ENCODE data around the gene ANKRD65.
"Not testable (repeated sequence)": the region's sequence is repeated elsewhere in the genome, so short reads cannot be mapped to it uniquely, and the experiment has no call there.

The ANKRD65 gene

DNA sequence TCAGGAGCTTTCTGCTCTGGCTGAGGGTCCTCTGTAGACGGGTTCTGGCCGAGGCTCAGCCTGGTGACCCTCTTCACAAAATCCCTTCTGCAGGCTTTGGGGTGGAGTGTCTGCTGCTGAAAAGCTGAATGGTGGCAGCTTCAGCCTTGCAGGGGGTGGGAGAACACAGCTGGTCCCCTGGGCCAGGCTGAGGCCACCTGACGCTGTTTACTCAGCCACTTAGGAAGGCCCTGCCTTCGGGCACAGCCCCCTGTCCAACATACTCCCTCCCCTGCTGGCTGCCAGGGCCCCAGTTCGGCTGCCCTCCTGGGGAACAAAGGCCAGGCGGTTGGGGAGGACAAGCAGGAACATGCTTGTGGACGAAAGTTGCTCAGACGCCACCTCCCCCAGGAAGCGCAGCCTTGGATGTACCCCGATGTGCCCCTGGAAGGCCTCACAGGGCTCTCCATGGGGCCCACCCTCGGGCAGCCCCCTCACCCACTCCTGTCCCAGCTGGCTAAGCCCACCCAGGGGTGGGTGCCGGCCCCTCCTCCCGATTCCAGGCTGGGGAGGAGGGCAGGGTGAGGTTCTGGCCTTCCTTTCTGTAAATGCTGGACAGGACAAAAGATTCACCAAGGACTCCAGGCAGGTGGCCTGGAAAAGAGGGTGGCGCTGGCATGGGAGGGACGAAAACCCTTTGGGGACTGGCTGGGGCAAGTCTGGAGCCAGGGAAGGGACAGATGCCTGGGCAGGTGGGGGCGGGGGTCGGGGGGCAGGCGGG lies at the start of gene ANKRD65:
Gene ANKRD65, minus strand, starts transcription at position 130 of the 760 bp plus-strand sequence. CDS start 271 bp downstream, outside the sequence.
- no peak for DNase-seq

DNA sequence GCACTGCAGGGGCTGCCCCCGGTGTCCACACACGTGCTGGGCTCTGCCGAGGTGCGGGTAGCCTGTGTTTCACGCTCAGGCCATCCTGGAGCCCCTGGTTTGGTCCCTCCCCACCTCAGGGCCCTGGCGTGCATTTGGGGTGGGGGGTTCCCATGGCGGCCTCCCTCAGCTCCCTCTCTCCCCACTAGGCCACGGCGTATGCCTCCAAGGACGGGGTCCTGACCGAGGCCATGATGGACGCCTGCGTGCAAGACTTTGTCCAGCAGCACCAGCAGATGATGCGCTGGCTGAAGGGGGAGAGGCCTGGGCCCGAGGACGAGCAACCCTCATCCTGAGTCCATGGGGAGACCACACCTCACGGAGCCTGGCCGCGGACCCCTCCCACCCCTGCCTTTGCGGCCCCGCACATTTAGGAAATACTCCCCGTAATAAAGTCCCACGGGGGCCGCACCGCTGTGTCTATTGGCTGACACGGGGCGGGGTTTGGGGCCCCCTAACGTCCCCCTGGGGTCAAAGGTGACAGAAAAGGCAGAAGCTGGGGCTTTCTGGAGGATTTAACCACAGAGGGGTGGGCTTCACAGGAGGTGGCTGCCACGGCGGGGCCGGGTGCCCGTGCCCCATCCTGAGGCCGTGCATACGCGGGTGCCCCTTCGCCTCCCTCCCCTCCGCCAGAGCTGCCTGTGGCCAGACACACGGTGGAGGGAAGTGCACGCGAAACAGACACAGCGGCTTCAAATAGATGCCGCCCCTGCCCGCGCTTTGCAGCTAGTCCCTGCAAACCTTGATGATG lies 47.3 kb upstream of the ANKRD65 start:
- DNase-seq, result not testable (repeated sequence)

DNA sequence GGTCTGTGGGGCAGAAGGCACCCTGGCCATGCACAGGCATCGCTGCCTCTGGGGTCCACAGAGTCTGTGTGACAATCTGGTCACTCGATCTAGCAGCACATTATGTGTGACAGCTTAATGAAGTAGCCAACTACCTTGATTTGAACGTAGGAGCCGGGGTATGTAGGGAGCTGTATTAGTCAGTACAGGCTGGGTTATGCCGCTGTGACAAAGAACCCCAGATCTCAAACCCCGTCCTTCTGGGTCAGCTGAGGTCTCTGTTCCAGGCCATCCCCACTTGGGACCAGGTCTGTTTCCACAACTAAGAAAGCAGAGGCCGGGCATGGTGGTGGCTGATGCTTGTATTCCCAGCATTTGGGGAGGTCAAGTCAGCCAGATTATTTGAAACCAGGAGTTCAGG lies 42.2 kb upstream of the ANKRD65 start:
- DNase-seq, result no peak

DNA sequence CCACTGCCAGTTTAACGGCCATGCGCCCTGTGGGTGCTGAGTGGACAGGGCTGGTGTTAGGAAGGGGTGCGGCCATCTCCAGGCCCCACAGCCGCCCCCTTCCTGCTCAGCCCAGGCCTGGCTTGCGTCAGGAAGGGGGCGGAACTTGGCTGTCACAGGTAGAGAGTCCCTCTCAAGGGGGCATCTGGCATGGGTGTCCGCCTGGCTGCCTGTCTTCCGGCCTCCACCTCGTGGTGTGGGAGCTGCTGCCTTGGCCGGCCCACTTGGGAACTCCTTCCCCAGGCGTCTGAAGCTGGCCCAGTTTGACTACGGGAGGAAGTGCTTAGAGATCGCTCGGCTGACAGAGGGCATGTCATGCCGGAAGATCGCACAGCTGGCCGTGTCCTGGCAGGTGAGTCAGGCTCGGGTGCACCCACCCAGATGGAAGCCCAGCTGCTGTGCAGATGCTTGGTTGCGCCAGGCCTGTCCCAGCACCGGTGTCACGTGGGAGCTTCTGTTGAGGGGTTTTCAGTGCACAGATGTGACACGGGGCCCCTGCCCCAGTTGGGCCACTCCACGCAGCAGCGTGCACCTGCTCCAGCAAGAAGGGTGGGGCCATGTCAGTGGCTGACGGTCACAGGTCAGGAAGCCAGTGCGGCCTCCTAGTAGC lies 41.4 kb upstream of the ANKRD65 start:
- peak; percentile 39 for DNase-seq

DNA sequence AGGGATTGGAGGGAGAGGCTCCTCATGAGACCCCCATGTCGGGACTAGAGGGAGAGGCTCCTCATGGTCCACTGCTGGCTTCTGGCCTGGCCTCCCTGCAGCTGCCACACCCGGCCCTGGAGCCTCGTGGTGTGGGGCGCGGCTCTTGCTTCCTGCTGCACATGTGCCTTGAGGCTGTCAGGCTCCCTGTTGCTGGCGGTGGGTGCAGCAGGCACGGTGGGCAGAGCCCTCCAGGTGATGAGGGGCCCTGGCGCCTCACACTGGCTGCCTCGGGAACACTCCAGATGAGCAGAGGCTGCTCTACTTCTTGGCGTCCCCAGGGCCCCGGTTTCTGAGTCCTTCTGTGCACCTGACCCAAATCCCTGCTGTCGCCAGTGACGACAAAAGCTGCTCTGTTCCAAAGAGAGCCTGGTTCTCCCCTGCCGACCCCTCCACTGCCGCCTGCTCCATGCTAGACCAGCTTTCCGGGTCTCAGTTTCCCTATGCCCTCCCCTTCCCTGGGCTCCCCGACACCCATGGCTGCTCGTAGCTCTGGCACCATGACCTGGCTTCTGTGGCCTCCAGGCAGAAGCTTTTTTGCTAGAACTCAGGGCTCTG lies 40.7 kb upstream of the ANKRD65 start:
- DNase-seq, result no peak

DNA sequence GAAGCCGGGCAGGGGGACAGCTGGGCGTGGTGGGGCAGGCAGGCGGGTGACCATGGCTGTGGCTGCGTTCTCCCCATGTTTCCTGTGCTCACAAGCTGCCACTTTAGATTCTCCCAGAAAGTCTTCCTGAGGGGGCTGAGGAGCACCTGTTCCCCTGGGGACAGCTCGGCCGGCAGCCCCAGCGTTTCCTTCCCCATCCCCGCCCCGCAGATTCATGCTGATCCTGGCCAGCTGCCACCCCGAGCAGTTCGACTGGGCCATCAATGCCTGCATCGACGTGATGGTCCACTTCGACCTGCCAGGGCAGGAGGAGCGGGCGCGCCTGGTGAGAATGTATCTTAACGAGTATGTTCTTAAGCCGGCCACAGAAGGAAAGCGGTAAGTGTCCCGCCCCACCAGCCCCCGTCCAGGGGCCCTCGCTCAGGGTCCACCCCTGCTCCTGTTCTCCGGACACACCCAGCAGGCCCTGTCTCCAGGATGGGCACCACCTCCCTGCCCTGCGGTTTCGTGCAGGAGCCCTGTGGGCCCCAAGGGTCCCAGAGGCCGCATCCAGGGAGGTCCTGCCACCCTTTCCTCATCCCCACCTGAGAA lies 39.6 kb upstream of the ANKRD65 start:
- DNase-seq, result no peak

DNA sequence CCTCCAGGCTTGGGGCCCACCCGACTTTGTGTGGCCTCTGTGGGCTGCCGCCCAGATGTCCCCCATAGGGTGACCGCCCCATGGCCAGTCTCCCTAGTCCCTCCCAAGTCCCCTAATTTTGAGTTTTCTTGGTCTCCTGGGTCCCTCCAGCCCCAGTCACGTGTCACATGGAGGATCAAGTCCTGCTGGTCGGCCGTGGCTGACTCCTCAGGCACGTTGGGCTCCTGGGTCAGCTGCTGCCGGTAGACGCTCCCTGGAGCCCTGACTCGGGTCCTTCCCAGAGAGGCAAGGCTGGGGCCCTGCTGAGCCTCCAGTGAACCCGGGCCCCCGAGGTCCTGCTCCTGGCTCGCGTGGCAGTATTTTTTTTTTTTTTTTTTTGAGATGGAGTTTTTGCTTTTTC lies 38.6 kb upstream of the ANKRD65 start:
- DNase-seq, result not testable (repeated sequence)

DNA sequence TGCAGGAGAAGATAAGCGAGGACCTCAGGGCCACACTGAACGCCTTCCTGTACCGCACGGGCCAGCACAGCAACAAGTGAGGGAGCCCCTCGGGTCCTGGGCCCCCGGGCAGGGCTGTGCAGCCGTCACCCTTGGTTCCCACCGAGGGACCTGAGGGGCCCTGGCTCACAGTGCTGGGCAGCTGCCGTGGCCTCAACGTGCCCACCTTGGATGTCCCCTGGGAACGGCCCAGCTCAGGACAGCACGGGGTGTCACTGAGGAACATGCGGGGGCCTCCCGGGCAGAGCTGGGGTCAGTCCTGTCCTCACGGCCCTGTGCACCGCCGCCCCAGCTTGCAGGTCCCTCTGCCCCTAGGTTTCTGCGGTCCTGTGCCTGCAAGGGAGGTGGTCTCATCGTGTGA lies 38.1 kb upstream of the ANKRD65 start:
- not testable (repeated sequence) for DNase-seq

DNA sequence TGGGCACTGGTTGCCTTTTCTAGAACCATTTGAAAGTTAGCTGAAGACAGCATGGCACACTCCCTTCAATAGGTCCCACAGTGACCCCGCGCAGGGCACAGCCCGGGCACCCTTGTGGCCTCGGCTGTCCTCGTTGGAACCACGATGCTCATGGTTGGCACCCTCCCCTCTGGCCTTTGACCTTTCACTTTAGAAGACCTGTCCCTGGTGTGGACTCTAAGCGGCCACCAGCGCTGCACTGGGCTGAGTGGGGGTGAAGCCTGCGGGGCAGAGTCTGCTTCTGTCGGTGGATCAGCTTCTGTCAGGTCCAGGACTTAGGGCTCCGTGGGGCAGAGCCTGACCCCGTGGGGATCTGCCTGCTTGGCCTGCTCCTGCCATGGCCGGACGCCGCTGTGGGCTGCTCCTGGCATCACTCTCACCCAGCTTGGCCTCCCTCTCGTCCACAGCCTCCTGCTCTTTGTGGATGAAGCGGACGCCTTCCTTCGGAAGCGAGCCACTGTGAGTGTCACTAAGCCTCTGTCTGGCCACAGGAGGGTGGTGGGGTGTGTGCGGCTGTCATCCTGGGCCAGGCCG lies 35.7 kb upstream of the ANKRD65 start:
- DNase-seq, result not testable (repeated sequence)

DNA sequence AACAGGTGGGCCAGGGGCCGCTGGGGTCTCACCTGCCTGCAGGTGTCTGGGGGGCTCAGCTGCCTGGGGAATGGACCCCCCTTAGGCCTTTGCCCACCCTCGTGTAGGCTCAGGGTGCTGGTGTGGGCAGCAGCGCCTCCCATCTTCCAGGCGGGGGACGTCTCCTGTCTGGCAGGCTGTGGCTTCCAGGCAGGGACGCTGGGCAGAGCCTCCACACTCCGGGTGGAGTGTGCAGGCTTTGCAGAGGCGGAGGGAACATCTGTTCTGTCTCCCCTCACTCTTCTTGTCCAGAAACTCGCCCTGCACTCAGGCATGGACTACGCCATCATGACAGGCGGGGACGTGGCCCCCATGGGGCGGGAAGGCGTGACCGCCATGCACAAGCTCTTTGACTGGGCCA lies 34.9 kb upstream of the ANKRD65 start:
- DNase-seq, result not testable (repeated sequence)

DNA sequence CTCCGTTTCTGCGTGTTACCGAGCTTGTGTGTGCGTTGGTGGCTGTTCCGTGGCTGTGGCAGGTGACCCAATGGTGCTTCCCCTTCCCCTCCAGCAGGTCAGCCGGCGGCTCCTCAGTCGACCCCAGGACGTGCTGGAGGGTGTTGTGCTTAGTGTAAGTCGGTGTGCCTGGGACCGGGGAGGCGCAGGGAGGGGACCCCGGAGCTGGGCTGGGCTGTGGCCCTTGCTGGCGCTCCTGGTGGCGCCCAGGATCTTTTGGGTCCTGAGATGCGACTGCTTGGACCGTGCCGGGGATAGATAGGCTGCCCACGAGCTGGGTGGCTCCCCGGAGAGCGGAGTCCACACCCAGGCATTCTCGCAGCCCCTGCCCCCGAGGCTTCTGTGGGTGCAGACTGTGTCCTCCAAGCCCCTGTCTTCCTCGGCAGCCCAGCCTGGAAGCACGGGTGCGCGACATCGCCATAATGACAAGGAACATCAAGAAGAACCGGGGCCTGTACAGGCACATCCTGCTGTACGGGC lies 34.3 kb upstream of the ANKRD65 start:
- no peak for DNase-seq

DNA sequence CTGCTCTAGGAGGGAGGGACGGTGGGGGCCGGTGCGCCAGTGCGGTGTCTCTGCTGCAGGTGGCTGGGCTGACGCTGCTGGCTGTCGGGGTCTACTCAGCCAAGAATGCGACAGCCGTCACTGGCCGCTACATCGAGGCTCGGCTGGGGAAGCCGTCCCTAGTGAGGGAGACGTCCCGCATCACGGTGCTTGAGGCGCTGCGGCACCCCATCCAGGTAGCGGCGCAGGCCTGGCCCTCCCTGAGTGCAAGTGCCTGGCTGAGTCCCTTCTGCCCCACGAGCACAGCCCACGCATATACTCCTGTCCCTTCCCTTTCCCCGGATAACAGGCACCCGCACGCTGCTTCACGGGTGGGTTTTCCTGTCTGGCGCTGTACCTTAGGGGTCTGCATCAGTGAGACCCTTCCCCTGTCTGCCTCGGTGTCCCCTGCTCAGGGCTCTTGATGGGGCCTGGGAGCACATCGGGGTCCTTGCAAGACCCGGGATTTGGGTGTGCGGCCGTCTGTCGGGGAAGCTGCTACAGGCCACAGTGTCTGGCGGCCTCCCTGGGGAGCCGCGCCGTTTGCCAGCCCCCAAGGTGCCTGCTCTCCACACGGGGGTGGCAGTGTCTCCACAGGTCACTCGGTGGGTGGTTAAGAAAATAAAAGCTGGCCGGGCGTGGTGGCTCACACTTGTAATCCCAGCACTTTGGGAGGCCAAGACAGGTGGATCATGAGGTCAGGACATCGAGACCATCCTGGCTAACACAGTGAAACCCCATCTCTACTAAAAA lies 33.4 kb upstream of the ANKRD65 start:
- DNase-seq, result not testable (repeated sequence)

DNA sequence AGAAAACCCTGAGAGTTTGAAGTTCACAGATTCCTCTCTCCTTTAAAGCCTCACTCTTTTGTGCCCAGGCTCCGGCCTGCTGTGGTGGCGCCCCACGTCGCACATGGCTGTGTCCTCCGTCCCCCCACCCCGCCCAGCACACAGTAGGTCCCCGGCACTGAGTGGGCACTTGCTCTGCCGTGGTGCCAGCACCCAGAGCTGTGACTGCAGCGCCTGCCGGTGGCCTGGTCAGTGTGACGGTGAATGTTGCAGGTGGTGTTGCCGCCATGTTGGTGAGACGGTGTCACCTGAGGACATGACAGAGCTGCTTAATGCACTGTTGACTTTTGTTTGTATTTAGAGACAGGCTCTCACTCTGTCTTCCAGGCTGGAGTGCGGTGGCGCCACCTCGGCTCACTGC lies 31.8 kb upstream of the ANKRD65 start:
- DNase-seq, result no peak

DNA sequence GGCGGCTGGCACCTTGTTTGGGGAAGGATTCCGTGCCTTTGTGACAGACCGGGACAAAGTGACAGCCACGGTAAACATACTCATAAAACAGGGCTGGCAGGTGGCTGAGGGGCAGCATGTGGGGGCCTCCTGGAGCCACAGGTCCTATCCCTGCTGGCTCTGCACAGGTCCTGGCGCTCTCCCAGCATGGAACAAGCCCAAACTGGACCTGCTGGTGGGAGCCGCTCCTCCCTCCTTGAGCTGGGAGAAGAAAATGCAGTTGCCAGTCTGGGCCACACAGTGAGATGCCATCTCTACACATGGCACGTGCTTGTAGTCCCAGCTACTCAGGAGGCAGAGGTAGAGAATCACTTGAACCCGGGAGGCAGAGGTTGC lies 31.3 kb upstream of the ANKRD65 start:
- not testable (repeated sequence) for DNase-seq

DNA sequence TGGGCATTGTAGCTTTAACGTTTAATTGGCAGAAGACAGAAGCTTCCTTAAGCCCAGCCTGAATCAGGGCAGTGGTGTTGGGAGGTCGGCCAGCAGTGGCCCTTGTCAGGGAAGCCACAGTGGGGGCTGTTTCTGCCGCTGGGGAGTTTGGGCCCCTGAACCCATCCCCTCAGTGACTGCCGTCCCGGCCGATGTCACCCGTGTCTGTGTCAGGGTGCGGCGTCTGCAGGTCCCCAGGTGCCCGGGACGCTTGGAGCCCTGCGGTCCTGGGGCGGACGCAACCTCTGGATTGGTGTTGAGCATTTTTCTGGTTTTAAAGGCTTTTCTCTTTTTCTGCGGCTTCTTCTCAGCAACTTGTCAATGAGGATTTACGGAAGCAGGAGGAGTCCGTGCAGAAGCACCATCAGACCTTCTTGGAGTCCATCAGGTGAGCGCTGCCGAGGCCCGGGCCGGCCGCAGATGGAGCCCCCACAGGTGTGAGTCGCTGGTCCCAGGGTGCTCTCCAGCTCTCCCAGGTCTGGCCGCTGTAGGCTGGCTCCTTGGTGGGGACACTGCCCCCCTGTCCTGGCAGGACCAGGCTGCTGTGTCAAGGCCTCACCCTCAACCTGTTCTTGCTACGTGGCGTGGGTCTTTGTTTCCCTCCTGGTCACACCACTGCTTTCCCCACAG lies 30.8 kb upstream of the ANKRD65 start:
- no peak for DNase-seq

DNA sequence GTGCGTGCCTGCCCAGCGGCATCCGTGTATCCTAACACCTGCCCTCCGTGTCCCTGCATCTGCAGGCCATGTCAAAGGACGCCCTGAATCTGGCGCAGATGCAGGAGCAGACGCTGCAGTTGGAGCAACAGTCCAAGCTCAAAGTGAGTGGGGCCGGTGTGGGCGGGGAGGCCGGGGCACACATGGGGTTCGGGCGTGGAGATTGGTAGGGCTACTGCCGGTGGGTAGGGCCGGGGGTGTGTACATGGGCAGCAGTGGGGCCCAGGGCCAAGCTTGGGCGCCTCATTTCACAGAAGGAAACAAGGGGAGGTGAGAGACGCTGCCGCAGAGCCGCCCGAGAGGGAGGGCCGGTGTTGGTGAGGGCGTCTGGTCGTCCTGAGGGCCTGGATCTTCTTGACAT lies 29.5 kb upstream of the ANKRD65 start:
- not testable (repeated sequence) for DNase-seq

DNA sequence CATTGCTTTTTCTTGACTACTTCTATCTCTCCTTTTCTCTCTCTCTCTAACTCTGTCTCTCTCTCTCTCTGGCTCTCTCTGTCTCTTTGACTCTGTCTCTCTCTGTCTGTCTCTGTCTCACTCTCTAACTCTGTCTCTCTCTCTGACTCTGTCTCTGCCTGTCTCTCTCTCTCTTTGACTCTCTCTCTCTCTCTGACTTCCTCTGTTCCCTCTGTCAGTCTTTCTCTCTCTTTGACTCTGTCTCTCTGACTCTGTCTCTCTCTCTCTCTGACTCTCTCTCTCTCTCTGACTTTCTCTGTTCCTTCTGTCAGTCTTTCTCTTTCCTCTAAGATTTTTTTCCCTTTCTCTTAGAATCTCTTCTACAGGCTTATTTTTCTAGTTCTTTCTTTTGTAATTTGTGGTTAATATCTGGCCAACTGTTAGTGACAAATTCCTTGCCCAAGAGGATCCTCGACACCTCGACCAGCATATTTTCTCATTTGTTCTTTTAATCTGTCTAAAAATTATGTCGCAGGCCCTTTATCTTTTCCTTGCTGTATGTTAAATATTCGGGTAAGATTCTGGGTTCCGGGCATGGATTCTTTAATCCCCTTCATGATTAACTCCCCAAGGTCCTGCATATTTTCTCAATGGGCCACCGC lies 28.1 kb upstream of the ANKRD65 start, which contains the start of gene ATAD3C:
Gene ATAD3C, plus strand, starts transcription at position 591 of the 641 bp plus-strand sequence. CDS start 995 bp downstream, outside the sequence.
- no peak for DNase-seq

DNA sequence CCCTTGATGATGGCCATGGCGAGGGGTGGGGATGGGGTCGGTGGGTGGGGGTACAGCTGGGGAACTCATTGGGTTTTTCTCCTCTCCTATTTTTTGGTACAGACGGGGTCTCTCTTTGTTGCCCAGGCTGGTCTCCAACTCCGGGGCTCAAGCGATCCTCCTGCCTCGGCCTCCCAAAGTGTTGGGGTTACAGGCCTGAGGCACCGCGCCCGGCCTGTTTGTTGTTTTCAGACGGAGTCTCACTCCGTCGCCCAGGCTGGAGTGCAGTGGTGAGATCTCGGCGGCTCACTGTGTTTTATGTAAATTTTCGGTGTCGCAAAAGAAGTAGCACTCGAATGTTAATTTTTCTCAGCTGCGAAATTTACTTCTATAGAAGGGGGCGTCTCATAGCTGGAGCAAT lies 25.6 kb upstream of the ANKRD65 start:
- DNase-seq, result not testable (repeated sequence)

DNA sequence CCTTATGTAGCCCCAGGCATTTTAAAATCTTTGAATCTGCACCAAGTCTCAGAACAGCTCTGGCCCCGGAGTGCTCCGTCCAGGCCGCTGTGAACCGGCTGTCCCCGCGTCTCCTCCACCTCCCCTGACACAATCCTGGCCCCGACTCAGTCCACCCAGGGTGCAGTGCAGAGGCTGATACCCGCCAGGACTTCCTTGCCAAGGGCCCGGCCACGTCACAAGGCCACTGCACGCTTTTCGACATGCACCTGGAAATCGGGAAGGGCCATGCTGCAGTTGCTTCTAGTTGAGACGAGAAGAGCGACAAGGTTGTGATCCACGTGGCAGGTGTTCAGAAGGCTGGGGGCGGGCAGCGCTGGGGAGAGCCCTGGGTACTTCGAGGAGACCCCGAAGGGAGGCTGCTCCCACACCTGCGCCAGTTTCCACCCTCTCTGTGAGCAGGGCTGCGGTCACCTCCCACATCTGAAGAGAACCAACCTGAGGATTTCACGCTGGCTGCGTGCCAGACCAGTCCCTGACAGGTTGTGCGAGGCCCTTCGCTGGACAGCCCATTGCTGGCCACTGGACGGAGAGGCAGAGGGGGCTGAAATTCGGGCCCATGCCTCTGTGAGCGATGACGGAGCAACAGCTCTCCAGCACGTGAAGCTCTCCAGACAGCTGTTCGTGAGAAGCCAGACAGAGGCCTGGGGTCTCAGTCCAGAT lies 21.1 kb upstream of the ANKRD65 start:
- DNase-seq, result no peak

All from NCI-H2029 treated with DMSO at 0.1 percent for 48 hours (cell line).